ENCODE results near the gene C6. TPM values are rescaled to one million over a fixed set of nuclear protein-coding genes. Genes with fewer than 3 reads are reported as not detected.

C6 gene
- total and polyA plus RNA-seq, 4 donors = 125 to 916 (median 269) TPM

GRCh38 chr5:41102341-41102740, 111.0 kb downstream of the C6 start:
- no peak for TF ChIP-seq NR2F2 (IDR thresholded peaks at IDR 0.05)
- TF ChIP-seq REST (IDR thresholded peaks at IDR 0.05) = no peak
- TF ChIP-seq RXRA (IDR thresholded peaks at IDR 0.05) = no peak
- TF ChIP-seq RAD21 (IDR thresholded peaks at IDR 0.05) = no peak
- no peak for TF ChIP-seq HNF4A (conservative IDR thresholded peaks at IDR 0.05)
- TF ChIP-seq FOXA1 (IDR thresholded peaks at IDR 0.05) = no peak
- no peak for TF ChIP-seq ATF3 (IDR thresholded peaks at IDR 0.05)
- TF ChIP-seq YY1 (IDR thresholded peaks at IDR 0.05) = no peak
- H3K27ac ChIP-seq (ENCODE audit: low read depth in 1 of 2, low read length in 2 of 2) = no peak overlapping the region
- H3K4me1 ChIP-seq (ENCODE audit: control insufficient read depth in 4 of 4, insufficient read depth in 4 of 4, low read length in 3 of 4) = no peaks in the 10 kb centered on the region
- H3K36me3 ChIP-seq (ENCODE audit: control insufficient read depth in 4 of 4, insufficient read depth in 3 of 4, low read depth in 1 of 4, low read length in 3 of 4) = no peaks in the 10 kb centered on the region
- H3K27me3 ChIP-seq (ENCODE audit: control insufficient read depth in 4 of 4, insufficient read depth in 4 of 4, low read length in 3 of 4) = no peaks in the 10 kb centered on the region
- H3K9me3 ChIP-seq (ENCODE audit: control insufficient read depth in 4 of 4, low read length in 3 of 4) = no peaks in the 10 kb centered on the region
- no peak overlapping the region for H3K9ac ChIP-seq (ENCODE audit: low read depth in 1 of 2, low read length in 2 of 2)
- no peak overlapping the region for H3K4me3 ChIP-seq (ENCODE audit: low read depth in 1 of 3, low read length in 3 of 3)
- DNase-seq (ENCODE audit: low spot score) = no peak

GRCh38 chr5:41097642-41098041, 115.7 kb downstream of the C6 start:
- no peak overlapping the region for H3K27ac ChIP-seq (ENCODE audit: low read depth in 1 of 2, low read length in 2 of 2)
- H3K4me3 ChIP-seq (ENCODE audit: low read depth in 1 of 3, low read length in 3 of 3) = no peak overlapping the region
- no peaks in the 10 kb centered on the region for H3K36me3 ChIP-seq (ENCODE audit: control insufficient read depth in 4 of 4, insufficient read depth in 3 of 4, low read depth in 1 of 4, low read length in 3 of 4)
- 86% methylated on average over 2 of the region's 2 CpGs for WGBS
- H3K9ac ChIP-seq (ENCODE audit: low read depth in 1 of 2, low read length in 2 of 2) = no peak overlapping the region
- no peaks in the 10 kb centered on the region for H3K27me3 ChIP-seq (ENCODE audit: control insufficient read depth in 4 of 4, insufficient read depth in 4 of 4, low read length in 3 of 4)
- no peaks in the 10 kb centered on the region for H3K4me1 ChIP-seq (ENCODE audit: control insufficient read depth in 4 of 4, insufficient read depth in 4 of 4, low read length in 3 of 4)
- no peak for TF ChIP-seq HNF4A (conservative IDR thresholded peaks at IDR 0.05)
- TF ChIP-seq EGR1 (IDR thresholded peaks at IDR 0.05; ENCODE audit: low read depth in 2 of 2) = no peak
- TF ChIP-seq TAF1 (conservative IDR thresholded peaks at IDR 0.05) = no peak
- TF ChIP-seq FOXA2 (IDR thresholded peaks at IDR 0.05) = no peak
- TF ChIP-seq MAX (IDR thresholded peaks at IDR 0.05) = no peak
- TF ChIP-seq SP1 (IDR thresholded peaks at IDR 0.05) = no peak
- TF ChIP-seq HNF4G (IDR thresholded peaks at IDR 0.05) = no peak
- TF ChIP-seq RAD21 (IDR thresholded peaks at IDR 0.05) = no peak
- no peak for TF ChIP-seq RXRA (IDR thresholded peaks at IDR 0.05)
- TF ChIP-seq JUND (IDR thresholded peaks at IDR 0.05) = no peak
- no peak for TF ChIP-seq REST (IDR thresholded peaks at IDR 0.05)
- TF ChIP-seq YY1 (IDR thresholded peaks at IDR 0.05) = no peak
- no peaks in the 10 kb centered on the region for H3K9me3 ChIP-seq (ENCODE audit: control insufficient read depth in 4 of 4, low read length in 3 of 4)
- DNase-seq (ENCODE audit: low spot score) = no peak
